Measurements from ENCODE around the gene APLP1.

DNA sequence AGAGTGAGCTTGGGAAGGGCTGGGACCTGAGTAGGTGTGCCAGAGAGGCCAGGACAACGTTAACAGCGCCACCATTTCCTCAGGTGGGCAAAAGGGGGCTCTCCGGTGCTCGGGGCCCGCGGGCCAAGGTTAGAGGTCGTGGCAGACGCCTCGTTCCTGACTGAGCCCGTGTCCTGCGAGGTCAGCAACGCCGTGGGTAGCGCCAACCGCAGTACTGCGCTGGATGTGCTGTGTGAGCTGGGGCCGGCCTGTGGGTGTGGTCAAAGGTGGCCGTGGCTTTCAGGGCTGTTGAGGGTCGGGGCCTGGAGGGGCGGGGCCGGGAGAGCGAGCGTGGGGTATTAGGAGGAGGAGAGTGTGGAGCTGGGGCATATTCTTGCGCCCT lies 7.9 kb upstream of the APLP1 start:
- TF ChIP-seq, protein P1, sequence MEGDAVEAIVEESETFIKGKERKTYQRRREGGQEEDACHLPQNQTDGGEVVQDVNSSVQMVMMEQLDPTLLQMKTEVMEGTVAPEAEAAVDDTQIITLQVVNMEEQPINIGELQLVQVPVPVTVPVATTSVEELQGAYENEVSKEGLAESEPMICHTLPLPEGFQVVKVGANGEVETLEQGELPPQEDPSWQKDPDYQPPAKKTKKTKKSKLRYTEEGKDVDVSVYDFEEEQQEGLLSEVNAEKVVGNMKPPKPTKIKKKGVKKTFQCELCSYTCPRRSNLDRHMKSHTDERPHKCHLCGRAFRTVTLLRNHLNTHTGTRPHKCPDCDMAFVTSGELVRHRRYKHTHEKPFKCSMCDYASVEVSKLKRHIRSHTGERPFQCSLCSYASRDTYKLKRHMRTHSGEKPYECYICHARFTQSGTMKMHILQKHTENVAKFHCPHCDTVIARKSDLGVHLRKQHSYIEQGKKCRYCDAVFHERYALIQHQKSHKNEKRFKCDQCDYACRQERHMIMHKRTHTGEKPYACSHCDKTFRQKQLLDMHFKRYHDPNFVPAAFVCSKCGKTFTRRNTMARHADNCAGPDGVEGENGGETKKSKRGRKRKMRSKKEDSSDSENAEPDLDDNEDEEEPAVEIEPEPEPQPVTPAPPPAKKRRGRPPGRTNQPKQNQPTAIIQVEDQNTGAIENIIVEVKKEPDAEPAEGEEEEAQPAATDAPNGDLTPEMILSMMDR (IDR thresholded peaks at IDR 0.05 in 4 of 5, conservative IDR thresholded peaks at IDR 0.05 in 1 of 5): no peak
- TF ChIP-seq POLR2A (IDR thresholded peaks at IDR 0.05): no peak

Data from gastrocnemius medialis (tissue), 4 donors.